Skeletal muscle tissue (tissue), 4 donors: ENCODE results near the gene DESI1. TPM values are rescaled to one million over a fixed set of nuclear protein-coding genes. Genes with fewer than 3 reads are reported as not detected.

Experiments
- H3K27ac ChIP-seq: one replicate; pipeline ENCODE4 v1.7.0; 2013; ENCODE audit warnings: mild to moderate bottlenecking, low read depth, low read length, inconsistent platforms
- H3K27me3 ChIP-seq, 3 donors: one replicate each; pipeline ENCODE4 v1.7.0; 2013; ENCODE audit warnings: low read length in 3 of 3; ENCODE audit not compliant: control insufficient read depth in 3 of 3, insufficient read depth in 3 of 3
- H3K36me3 ChIP-seq, 3 donors: one replicate each; pipeline ENCODE4 v1.7.0; 2013; ENCODE audit warnings: low read length in 3 of 3; ENCODE audit not compliant: control insufficient read depth in 3 of 3, insufficient read depth in 3 of 3
- H3K4me1 ChIP-seq, 3 donors: one replicate each; pipeline ENCODE4 v1.7.0; 2013; ENCODE audit warnings: low read length in 3 of 3, mild to moderate bottlenecking in 3 of 3; ENCODE audit not compliant: control insufficient read depth in 3 of 3, insufficient read depth in 3 of 3
- H3K4me3 ChIP-seq, 3 donors: one replicate each; pipeline ENCODE4 v1.7.0; 2013; ENCODE audit warnings: low read length in 3 of 3
- H3K9ac ChIP-seq, 3 donors: one replicate each; pipeline ENCODE4 v1.7.0; 2013; ENCODE audit warnings: low read length in 3 of 3, mild to moderate bottlenecking in 3 of 3, moderate library complexity in 2 of 3, low read depth in 1 of 3
- H3K9me3 ChIP-seq, 3 donors: one replicate each; pipeline ENCODE4 v1.7.0; 2013; ENCODE audit warnings: low read length in 3 of 3; ENCODE audit not compliant: control insufficient read depth in 3 of 3
- total RNA-seq: library from RNA; depleted of rRNA; stranded (reverse); fragments of >200 nt; gene quantifications from one replicate; pipeline ENCODE4 v1.2.3, GENCODE V29; 2014
- donor health status: Osteomylitis.

The DESI1 gene
- total RNA-seq, 1 donor from 2014 or later: 5.7 TPM

- H3K4me1 ChIP-seq: peaks cover 5 to 14% (median 10%) of the 10 kb centered on the region in 3 donors
- H3K4me3 ChIP-seq: no peak overlapping the region
- H3K9me3 ChIP-seq: no peaks in the 10 kb centered on the region
- no peak overlapping the region for H3K27ac ChIP-seq
- no peak overlapping the region for H3K9ac ChIP-seq
- H3K36me3 ChIP-seq: peaks cover 60 to 87% (median 82%) of the 10 kb centered on the region in 3 donors
- H3K27me3 ChIP-seq: no peaks in the 10 kb centered on the region
Measured at GRCh38 chr22:41657709-41658108, 36.9 kb upstream of the DESI1 start.

DNA sequence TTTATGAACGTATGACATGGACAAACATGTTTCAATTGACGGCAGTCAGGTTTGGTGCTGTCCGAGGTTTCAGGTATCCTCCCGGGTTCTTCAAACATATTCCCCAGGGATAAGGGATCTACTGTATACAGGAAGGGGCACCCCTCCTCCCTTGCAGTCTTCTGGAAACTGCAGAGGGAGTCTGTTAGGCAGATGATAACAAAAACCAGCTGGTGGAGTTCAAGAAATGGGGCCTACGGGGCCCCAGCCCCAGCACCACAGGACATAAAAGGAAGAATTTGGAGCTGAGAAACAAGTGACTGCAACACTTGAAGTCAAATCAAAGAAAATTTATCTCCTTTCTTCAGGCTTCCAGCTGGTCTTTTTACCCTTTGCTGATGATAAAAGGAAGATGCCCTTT is 35.7 kb upstream of the DESI1 start:
- Histone ChIP-seq H3K27ac (no peak overlapping the region), H3K27me3 (no peaks in the 10 kb centered on the region)

GRCh38 chr22:41654322-41654721 is 33.5 kb upstream of the DESI1 start:
- Histone ChIP-seq H3K9ac (no peak overlapping the region), H3K27ac (no peak overlapping the region), H3K9me3 (no peaks in the 10 kb centered on the region), H3K4me3 (no peak overlapping the region), H3K27me3 (no peaks in the 10 kb centered on the region), H3K4me1 (peaks cover 0 to under 1% (median 0%) of the 10 kb centered on the region in 3 donors), H3K36me3 (peaks cover 69 to 84% (median 78%) of the 10 kb centered on the region in 3 donors)

More for the DNA sequence above, 35.7 kb upstream of the DESI1 start:
- peaks cover 5 to 14% (median 10%) of the 10 kb centered on the region in 3 donors for H3K4me1 ChIP-seq
- peaks cover 68 to 89% (median 84%) of the 10 kb centered on the region in 3 donors for H3K36me3 ChIP-seq
- H3K9ac ChIP-seq: no peak overlapping the region
- H3K9me3 ChIP-seq: no peaks in the 10 kb centered on the region
- no peak overlapping the region for H3K4me3 ChIP-seq

GRCh38 chr22:41650821-41651220 is 30.0 kb upstream of the DESI1 start:
- H3K4me3 ChIP-seq: no peak overlapping the region

GRCh38 chr22:41650229-41650628 is 29.4 kb upstream of the DESI1 start:
- Histone ChIP-seq H3K4me3 (no peak overlapping the region), H3K9ac (no peak overlapping the region), H3K36me3 (peaks cover 49 to 73% (median 71%) of the 10 kb centered on the region in 3 donors), H3K27me3 (no peaks in the 10 kb centered on the region), H3K27ac (no peak overlapping the region), H3K9me3 (no peaks in the 10 kb centered on the region), H3K4me1 (no peaks in the 10 kb centered on the region)

More at GRCh38 chr22:41650821-41651220, 30.0 kb upstream of the DESI1 start:
- H3K36me3 ChIP-seq: peaks cover 52 to 78% (median 74%) of the 10 kb centered on the region in 3 donors
- no peaks in the 10 kb centered on the region for H3K27me3 ChIP-seq
- no peaks in the 10 kb centered on the region for H3K4me1 ChIP-seq
- no peaks in the 10 kb centered on the region for H3K9me3 ChIP-seq
- no peak overlapping the region for H3K9ac ChIP-seq
- H3K27ac ChIP-seq: no peak overlapping the region

DNA sequence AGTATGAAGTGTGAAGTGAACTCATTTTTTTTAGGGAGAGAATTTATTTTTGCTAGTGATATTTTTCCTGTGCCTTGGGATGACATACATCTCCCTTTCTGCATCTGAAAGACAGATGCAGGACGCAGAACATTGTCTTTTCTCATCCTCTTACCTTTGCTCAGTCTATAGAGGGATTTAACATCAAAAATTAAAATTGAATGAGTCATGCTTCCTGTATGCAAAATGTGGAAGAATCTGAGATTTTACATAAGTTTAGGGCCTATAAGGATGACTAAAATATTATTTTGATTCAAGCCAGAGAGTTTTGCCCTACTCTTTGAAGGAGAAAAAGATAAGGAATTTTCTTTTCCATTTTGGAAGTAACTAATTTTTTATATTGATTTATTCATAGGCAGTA is 27.6 kb upstream of the DESI1 start:
- H3K9ac ChIP-seq: no peak overlapping the region
- no peak overlapping the region for H3K27ac ChIP-seq
- no peaks in the 10 kb centered on the region for H3K27me3 ChIP-seq
- H3K9me3 ChIP-seq: no peaks in the 10 kb centered on the region
- H3K4me3 ChIP-seq: no peak overlapping the region
- H3K4me1 ChIP-seq: no peaks in the 10 kb centered on the region
- peaks cover 35 to 63% (median 55%) of the 10 kb centered on the region in 3 donors for H3K36me3 ChIP-seq

DNA sequence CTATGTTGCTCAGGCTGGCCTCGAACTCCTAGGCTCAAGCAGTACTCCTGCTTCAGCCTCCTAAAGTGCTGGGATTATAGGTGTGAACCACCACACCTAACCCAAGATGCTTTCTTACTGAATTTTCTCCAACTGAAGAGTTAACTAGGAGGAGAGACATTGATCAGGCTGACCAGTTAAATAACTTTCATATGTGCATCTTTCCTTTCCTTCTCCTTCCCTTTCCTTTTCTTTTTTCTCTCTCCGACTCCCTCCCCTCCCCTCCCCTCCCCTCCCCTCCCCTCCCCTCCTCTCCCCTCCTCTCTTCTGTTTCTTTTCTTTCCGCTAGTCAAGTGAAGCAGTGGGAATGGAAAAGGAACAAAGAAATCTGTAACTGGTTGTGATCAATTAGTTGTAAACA is 26.9 kb upstream of the DESI1 start:
- Histone ChIP-seq H3K4me1 (no peaks in the 10 kb centered on the region), H3K36me3 (peaks cover 30 to 58% (median 49%) of the 10 kb centered on the region in 3 donors), H3K9me3 (no peaks in the 10 kb centered on the region), H3K4me3 (no peak overlapping the region), H3K27me3 (no peaks in the 10 kb centered on the region), H3K9ac (no peak overlapping the region), H3K27ac (no peak overlapping the region)

DNA sequence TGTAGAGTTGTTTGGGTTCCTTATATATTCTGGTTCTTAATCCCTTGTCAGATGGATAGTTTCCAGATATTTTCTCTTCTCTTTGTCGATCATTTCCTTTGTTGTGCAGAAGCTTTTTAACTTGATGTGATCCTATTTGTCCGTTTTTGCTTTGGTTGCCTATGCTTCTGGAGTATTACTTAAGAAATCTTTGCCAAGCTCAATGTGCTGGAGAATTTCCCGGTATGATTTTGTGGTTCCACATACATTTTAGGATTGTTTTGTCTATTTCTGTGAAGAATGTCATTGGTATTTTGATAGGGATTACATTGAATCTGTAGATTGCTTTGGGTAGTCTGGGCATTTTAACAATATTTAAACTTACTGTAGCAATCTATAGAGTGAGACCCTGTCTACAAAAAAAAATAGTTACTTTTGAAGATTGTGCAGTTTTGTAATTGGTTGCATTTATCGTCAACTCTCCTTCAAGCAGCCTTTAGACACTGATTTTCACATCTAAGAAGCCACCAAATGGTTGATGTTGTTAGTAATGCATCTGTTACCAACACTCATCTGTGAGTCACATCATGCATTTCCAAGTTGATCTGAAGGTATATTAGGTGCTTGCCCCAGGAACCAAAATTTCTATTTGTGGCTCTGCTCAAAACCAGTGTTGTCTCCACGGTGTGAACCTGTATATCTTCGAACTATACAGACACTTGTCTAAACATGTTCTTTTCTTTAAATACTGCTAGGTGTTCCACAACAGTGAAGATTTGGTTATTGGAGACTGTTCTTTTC is 21.7 kb upstream of the DESI1 start:
- no peaks in the 10 kb centered on the region for H3K27me3 ChIP-seq
- H3K27ac ChIP-seq: no peak overlapping the region
- peaks cover 25 to 55% (median 45%) of the 10 kb centered on the region in 3 donors for H3K36me3 ChIP-seq

GRCh38 chr22:41641854-41642253 is 21.0 kb upstream of the DESI1 start:
- Histone ChIP-seq H3K36me3 (peaks cover 30 to 54% (median 49%) of the 10 kb centered on the region in 3 donors), H3K9ac (no peak overlapping the region), H3K27me3 (no peaks in the 10 kb centered on the region), H3K4me1 (peaks cover 0 to under 1% (median 0%) of the 10 kb centered on the region in 3 donors), H3K27ac (no peak overlapping the region), H3K9me3 (no peaks in the 10 kb centered on the region), H3K4me3 (no peak overlapping the region)

More for the DNA sequence above, 21.7 kb upstream of the DESI1 start:
- Histone ChIP-seq H3K4me1 (no peaks in the 10 kb centered on the region), H3K4me3 (no peak overlapping the region), H3K9ac (no peak overlapping the region), H3K9me3 (no peaks in the 10 kb centered on the region)

DNA sequence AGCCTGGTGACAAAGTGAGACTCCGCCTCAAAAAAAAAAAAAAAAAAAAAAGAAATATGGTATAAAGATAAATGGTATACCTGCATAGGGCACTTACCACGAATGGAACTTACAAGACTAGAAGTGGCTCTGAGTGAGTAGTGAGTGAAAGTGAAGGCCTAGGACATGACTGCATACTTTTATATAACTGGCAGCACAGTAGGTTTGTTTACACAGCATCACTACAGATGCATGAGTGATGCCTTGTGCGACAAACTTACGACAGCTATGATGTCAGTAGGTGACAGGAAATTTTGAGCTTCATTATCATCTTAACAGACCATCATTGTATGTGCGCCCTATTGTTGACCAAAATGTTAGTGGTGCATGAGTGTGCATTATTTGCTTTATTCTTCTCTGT is 17.9 kb upstream of the DESI1 start:
- H3K27ac ChIP-seq: no peak overlapping the region

More for the DNA sequence above, 17.9 kb upstream of the DESI1 start:
- no peaks in the 10 kb centered on the region for H3K27me3 ChIP-seq
- H3K9ac ChIP-seq: no peak overlapping the region
- peaks cover 0 to 4% (median 0%) of the 10 kb centered on the region in 3 donors for H3K4me1 ChIP-seq
- H3K4me3 ChIP-seq: no peak overlapping the region
- H3K9me3 ChIP-seq: no peaks in the 10 kb centered on the region
- peaks cover 41 to 62% (median 57%) of the 10 kb centered on the region in 3 donors for H3K36me3 ChIP-seq
